ENCODE results near the gene CYB561.

The CYB561 gene

GRCh38 chr17:63405741-63406261 lies 40.3 kb downstream of the CYB561 start:
- no peak for DNase-seq

- no peak for DNase-seq
Measured at GRCh38 chr17:63405020-63405419, 41.1 kb downstream of the CYB561 start.

- no peak for DNase-seq
Measured at GRCh38 chr17:63402431-63403212, 43.5 kb downstream of the CYB561 start.

- no peak for DNase-seq
Measured at GRCh38 chr17:63399856-63400255, 46.2 kb downstream of the CYB561 start.

- DNase-seq: no peak
Measured at GRCh38 chr17:63399316-63399715, 46.8 kb downstream of the CYB561 start.

GRCh38 chr17:63398680-63399079 lies 47.4 kb downstream of the CYB561 start:
- no peak for DNase-seq

- no peak for DNase-seq
Measured at GRCh38 chr17:63395075-63395805, 50.9 kb downstream of the CYB561 start.

- DNase-seq: no peak
Measured at GRCh38 chr17:63390090-63390489, 56.0 kb downstream of the CYB561 start.

- DNase-seq: no peak
Measured at GRCh38 chr17:63387656-63388340, 58.3 kb downstream of the CYB561 start.

- DNase-seq: no peak
Measured at GRCh38 chr17:63382826-63383225, 63.3 kb downstream of the CYB561 start.

Measured in stimulated activated CD4-positive, alpha-beta T cell treated with anti-CD3 and anti-CD28 coated beads, Interleukin-2, amount 100 ng/mL, for 24 hours (primary cell).